HAP-1 (cell line): ENCODE data around the gene SEMA4A.

Experiments
- DNase-seq, 2 experiments: peaks; one replicate each; pipeline ENCODE4 v3.0.0-alpha.2; 2016 to 2020; ENCODE audit warnings: low spot score in 2 of 2
- H3K27me3 ChIP-seq: fragments of 250-450 bp; sonication (Bioruptor Pico); 2 replicates; pipeline ENCODE4 v1.5.1; 2020; ENCODE audit warnings: low read depth, mild to moderate bottlenecking, moderate library complexity
- H3K36me3 ChIP-seq: fragments of 250-450 bp; sonication (Bioruptor Pico); replicated peaks from 2 replicates; pipeline ENCODE4 v1.5.1; 2020; ENCODE audit warnings: mild to moderate bottlenecking
- H3K4me1 ChIP-seq: fragments of 250-450 bp; sonication (Bioruptor Pico); 2 replicates; pipeline ENCODE4 v1.5.1; 2020; ENCODE audit warnings: mild to moderate bottlenecking
- H3K4me3 ChIP-seq: fragments of 250-450 bp; sonication (Bioruptor Pico); 2 replicates; pipeline ENCODE4 v1.5.1; 2020; ENCODE audit warnings: mild to moderate bottlenecking, moderate library complexity
- H3K9me3 ChIP-seq: fragments of 250-450 bp; sonication (Bioruptor Pico); 2 replicates; pipeline ENCODE4 v1.5.1; 2020; ENCODE audit warnings: mild to moderate bottlenecking, moderate library complexity
- in situ Hi-C: fragments of 300-500 bp; cut with MboI; formaldehyde crosslinking; loops from 3 replicates; pipeline ENCODE4 v1.14.3; 2020; ENCODE audit warnings: low sequenced_read_pairs, inconsistent platforms, mixed read lengths

SEMA4A gene

DNA sequence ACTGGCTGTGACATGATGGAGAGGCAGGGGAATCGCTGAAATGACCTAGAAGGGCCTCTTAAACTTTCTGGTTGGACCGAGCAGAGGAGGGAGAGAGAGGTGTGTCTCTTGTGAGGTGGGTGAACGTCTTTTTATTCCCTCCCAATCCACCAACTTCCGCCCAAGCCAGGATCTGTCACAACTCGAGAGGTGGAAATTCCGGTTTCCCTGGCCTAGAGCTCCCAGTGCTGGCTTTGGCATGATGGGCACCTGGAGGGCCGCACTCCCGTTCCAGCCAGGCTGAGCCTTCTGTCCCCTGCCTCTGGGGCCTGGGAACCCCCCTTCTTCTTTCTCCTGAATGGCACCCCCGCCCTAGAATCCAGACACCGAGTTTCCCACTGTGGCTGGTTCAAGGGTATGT, at the start of gene SEMA4A:
Gene SEMA4A (plus strand): TSS at position 224 of the 400 bp plus-strand sequence. CDS start 994 bp downstream, outside the sequence.
- Histone ChIP-seq H3K4me3 (no peak within 1 kb of the TSS), H3K36me3 (no peaks in the 10 kb centered on the region), H3K9me3 (no peaks in the 10 kb centered on the region), H3K4me1 (no peaks in the 10 kb centered on the region), H3K27me3 (no peaks in the 10 kb centered on the region)
- in situ Hi-C loops: no loop called here
- DNase-seq: no peak

DNA sequence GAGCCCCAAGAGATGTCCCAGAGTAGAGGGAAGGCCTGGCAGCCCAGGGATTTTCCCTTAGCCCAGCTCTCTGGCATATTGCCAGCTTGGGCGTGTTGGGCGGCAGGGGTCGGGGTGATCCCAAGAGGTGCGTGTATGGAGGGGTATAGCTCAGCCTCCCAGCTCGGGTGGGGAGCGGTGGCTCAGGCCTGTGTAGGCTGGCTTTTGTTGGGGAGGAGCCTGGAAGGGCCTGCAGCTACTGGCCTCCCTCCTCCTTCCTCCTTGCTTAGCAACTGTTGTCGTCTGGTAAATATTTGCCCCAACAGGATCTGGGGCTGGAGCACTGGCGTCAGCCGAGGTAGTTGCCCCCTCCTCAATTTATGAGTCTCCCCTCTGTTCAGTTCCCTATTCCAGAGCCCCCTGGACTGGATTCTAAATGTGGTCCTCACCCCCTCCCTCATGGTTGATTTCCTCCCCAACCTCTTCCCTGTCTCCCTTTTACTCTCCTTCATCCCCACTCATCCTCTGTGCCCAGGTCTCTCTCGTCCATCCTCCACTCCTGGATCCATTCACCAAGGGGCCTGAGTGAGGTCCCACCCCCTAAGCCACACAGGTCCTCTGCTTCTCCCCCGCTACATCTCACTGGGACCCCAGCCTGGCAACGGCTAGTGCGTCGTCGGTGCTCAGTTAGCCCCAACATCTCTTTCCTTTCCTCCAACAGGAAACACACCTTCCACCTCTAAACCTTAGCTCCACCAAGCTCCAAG, 49.1 kb upstream of the SEMA4A start:
- peak in 1 of 2 experiments; percentile 45 for DNase-seq
- Histone ChIP-seq H3K4me3 (no peak overlapping the region), H3K27me3 (no peaks in the 10 kb centered on the region), H3K4me1 (peaks cover 22% of the 10 kb centered on the region), H3K9me3 (no peaks in the 10 kb centered on the region), H3K36me3 (peaks cover 3% of the 10 kb centered on the region; the same call in 1 of the 2 replicates)
- in situ Hi-C loops: no loop called here

DNA sequence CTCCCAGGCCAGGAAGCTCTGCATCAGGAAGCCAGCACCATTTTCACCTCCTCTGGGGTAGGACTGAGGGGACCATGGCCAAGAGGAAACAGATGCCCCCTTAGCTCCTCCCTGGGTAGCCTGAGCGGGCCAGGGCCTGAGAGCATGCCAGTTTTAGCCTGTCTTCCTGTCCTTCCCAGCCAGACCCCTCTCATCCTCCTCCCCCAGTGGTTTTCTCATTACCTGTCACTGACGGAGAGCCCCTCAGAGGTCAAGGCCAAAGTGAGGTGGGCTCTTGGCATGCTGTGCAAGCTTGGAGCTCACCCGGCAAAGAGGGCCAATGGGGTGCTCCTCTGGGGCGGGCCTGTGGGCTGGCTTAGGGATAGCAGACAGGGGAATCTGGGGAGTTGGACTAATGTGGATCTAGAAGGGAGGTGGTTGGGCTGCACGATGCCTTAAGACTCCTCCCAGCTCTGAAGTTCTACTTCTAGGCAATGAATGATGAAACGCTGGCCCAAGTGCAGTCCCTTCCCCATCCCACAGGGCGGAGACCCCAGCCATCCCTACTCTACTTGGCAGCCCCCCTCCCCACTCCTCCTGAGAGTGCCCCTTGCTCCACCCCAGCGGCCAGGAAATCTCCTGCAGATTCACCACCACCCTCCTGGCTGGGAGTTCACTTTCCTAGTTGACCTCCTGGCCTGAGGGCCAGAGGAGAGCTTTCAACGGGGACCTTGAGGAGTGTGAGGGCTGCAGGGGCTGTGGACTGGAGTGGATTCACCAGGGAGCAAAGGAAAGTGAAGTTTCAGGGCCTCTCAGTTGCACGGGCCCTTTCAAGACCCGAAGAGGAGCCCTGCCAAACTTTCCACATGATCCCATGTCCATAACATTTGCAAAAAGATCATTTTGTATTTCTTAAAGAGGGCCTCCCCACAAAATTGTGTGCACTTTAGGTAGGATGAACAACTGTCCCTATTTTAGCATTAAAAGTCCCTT, 48.2 kb upstream of the SEMA4A start:
- Histone ChIP-seq H3K4me1 (peaks cover 18% of the 10 kb centered on the region), H3K36me3 (peaks cover 3% of the 10 kb centered on the region; the same call in 1 of the 2 replicates), H3K9me3 (no peaks in the 10 kb centered on the region), H3K4me3 (no peak overlapping the region), H3K27me3 (no peaks in the 10 kb centered on the region)
- DNase-seq: no peak
- in situ Hi-C loops: no loop called here

DNA sequence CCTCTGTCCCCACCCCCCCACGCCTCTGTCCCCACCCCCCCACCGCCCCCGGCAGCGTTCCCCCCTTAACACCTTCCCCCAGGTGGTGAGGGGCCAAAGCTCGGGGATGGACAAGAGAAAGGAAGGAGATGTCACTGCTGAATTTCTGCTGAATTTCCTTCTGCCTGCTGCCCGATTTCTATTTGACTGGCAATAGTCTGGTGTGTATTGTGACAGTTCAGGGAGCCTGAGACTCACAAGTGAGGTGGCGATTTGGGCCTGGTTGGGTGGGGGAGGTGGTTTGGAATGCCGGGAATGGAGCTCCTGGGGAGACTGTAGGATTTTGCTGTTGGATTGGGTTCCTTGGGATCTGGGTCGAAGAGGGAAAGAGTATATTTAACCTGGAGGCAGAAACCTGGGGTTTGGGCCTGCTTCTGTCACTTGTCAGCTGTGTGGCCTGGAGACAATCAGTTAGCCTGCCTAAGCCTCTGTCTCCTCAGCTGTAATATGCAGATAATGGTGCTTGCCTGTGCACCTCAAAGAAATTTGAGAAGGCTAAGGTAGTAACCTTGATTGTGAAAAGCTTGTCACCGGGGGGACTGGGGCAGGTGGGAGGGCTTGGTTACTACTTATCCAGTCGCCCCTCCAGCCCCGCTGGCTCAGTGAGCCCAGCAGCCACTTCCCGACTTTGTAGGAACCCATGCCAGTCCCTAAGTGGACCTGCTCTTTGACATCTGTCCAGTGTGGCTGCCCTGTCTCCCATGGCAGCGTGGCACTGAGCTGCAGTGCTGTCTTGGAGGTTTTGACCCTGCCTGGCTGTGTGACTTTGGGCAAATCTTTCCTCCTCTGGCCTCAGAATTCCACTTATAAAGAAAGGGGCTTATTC, 46.5 kb upstream of the SEMA4A start:
- H3K9me3 ChIP-seq: no peaks in the 10 kb centered on the region
- H3K36me3 ChIP-seq: peaks cover 3% of the 10 kb centered on the region; the same call in 1 of the 2 replicates
- H3K27me3 ChIP-seq: no peaks in the 10 kb centered on the region
- peaks cover 8% of the 10 kb centered on the region for H3K4me1 ChIP-seq
- in situ Hi-C loops: no loop called here
- no peak for DNase-seq
- no peak overlapping the region for H3K4me3 ChIP-seq

DNA sequence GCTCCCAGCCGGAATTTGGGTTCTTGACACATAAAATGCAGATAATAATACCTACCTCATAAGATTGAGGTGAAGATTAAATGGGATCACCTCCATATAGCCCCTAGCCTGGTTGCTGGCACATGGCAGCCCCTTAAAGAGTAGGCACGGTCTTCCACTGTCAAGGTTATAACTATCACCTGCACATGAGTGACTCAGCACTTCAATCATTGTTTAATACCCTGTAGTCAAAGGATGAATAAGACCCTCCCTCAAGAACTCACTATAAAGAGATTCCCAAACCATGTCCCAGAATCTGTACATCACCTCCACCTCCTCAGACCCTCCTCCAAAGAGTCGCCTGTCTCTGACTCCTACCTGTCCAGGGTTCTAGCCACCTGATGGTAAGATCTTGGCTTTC, 45.3 kb upstream of the SEMA4A start:
- in situ Hi-C loops: no loop called here
- peaks cover 8% of the 10 kb centered on the region for H3K4me1 ChIP-seq

DNA sequence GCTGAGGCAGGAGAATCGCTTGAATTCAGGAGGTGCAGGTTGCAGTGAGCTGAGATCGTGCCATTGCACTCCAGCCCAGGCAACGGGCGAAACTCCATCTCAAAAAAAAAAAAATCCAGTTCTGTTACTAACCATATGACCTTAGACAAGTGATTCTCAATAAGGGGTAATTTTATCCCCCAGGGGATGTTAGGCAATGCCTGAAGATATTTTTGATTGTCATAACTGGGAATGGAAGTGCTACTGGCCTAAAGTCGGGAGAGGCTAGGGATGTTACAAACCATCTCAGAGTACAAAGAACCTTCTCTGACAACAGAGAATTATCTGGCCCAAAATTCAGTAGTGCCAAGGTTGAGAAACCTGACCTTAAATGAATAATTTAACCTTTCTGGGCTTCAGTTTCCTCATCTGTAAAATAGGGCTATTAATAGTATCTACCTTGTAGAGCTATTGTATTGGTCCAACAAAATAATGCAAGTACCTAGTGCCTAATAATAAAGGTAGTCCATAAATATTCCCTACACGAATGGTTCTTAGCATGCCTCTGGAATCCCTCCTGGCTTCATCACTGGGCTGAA, 44.6 kb upstream of the SEMA4A start:
- in situ Hi-C loops: no loop called here
- DNase-seq: no peak
- H3K4me3 ChIP-seq: no peak overlapping the region
- peaks cover 3% of the 10 kb centered on the region; the same call in 1 of the 2 replicates for H3K36me3 ChIP-seq
- no peaks in the 10 kb centered on the region for H3K9me3 ChIP-seq
- H3K27me3 ChIP-seq: no peaks in the 10 kb centered on the region
- H3K4me1 ChIP-seq: peaks cover 9% of the 10 kb centered on the region

More for the DNA sequence above, 45.3 kb upstream of the SEMA4A start:
- no peak for DNase-seq
- peaks cover 3% of the 10 kb centered on the region; the same call in 1 of the 2 replicates for H3K36me3 ChIP-seq
- H3K9me3 ChIP-seq: no peaks in the 10 kb centered on the region
- H3K27me3 ChIP-seq: no peaks in the 10 kb centered on the region
- H3K4me3 ChIP-seq: no peak overlapping the region

DNA sequence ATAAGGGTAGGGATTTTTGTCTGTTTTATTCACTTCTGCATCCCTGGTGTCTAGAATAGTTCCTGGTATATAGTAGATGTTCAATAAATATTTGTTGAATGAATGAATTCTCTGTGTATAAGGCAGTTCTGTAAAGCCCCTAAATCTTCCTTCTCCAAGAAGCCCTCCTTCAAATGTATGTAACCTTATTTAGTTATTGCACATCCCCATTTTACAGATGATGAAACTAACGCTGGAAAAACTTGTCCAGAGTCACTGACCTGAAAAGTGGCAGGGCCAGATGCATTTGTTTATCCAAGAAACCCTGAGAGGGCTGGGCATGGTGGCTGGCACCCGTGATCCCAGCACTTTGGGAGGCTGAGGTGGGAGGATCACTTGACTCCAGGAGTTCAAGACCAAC, 43.1 kb upstream of the SEMA4A start:
- no peaks in the 10 kb centered on the region for H3K27me3 ChIP-seq
- in situ Hi-C loops: no loop called here
- peaks cover 15% of the 10 kb centered on the region for H3K4me1 ChIP-seq

DNA sequence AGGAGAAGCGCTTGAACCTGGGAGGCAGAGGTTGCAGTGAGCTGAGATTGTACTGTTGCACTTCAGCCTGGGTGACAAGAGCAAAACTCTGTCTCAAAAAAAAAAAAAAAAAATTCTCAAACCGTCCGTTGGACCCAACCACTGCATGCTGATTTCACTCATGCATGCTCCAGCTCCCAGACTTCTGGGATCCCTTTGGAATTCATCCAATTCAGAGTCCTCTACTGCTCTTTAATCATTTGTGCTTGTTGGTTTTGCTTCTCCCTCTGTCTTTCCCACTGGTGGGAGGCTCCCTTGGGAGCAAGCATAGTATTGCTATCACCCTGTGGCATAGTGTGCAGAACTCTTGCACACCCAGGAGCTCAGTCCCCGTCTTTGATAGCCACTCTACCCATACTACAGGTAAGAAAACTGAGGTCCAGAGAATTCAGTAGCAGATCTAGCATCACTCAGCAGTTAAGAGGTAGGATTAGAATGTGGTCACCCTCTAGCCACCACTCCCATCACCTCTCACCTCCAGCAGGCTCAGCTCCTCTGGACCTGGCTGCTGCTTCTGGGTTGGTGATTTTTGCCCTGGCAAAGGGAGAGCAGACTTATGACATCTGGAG, 41.9 kb upstream of the SEMA4A start:
- Histone ChIP-seq H3K27me3 (no peaks in the 10 kb centered on the region), H3K4me1 (peaks cover 9% of the 10 kb centered on the region), H3K36me3 (peaks cover 6% of the 10 kb centered on the region), H3K9me3 (no peaks in the 10 kb centered on the region), H3K4me3 (no peak overlapping the region)
- in situ Hi-C loops: no loop called here
- no peak for DNase-seq

More for the DNA sequence above, 43.1 kb upstream of the SEMA4A start:
- H3K9me3 ChIP-seq: no peaks in the 10 kb centered on the region
- H3K4me3 ChIP-seq: no peak overlapping the region
- no peak for DNase-seq
- peaks cover 7% of the 10 kb centered on the region for H3K36me3 ChIP-seq

DNA sequence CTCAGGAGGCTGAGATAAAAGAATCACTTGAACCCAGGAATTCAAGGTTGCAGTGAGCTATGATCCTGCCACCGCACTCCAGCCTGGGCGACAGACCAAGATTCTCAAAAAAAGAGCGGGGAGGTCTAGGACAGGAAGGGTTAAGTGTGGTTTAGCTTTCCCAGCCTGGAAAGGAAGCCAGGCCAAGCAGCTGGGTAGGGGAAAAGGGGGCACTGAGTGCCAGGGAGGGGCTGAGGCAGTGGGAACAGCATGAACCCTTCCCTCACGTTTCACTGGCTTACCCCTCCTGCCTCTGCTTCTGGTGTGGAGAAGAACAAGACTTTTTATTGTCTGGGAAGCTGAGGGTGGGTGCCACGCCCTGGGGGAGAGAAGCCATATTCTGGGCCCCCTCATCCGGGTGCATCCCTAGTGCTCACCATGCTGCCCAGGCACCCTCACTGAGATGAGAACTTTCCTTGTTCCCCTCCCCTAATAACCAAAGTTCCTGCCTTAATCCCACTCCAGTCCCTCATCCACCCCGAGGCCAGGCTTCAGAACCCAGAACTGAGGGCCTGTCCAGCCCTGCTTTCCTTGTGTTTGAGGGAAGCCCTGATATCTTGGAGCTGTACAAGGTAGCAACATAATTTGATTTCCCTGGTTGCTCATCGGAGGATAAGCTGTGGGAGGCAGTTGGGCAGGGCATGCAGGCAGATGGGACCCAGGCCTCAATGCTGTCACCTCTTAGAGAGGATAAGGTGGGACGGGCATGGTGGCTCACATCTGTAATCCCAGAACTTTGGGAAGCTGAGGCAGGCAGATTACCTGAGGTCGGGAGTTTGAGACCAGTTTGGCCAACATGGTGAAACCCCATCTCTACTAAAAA, 40.9 kb upstream of the SEMA4A start:
- Histone ChIP-seq H3K36me3 (peaks cover 11% of the 10 kb centered on the region), H3K4me1 (peaks cover 12% of the 10 kb centered on the region)
- in situ Hi-C loops: no loop called here

DNA sequence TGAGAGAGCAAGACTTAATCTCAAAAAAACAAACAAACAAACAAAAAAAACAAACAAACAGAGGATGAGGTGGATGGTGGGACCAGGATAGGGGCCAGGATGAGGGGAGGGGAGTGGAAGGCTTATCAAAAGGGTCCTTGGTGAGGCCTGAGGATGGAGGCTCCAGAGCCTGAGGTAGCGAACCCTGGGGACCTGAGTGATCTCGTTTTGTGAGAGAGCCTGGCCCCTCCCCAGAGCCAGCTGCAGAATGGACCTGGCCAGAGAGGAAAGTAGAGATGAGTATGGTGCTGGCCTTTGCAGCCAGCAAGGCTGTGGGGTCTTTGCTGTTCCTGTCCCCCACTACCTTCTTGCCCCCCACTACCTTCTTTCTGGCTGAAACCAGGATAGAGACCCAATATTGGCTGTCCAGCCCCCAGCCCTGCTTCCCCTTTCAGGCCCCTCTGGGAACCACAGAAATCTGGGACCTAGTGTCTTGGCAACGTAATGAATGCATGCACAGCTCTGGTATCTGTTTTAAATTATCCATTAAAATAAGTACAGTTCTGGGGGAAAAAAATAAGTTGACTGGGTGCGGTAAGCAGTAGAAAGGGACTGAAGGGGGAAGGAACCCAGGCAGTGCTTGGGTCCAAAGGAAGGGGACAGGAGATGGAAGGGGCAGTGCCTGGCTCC, 40.0 kb upstream of the SEMA4A start:
- Histone ChIP-seq H3K9me3 (no peaks in the 10 kb centered on the region), H3K36me3 (peaks cover 12% of the 10 kb centered on the region), H3K4me1 (peaks cover 15% of the 10 kb centered on the region), H3K27me3 (no peaks in the 10 kb centered on the region), H3K4me3 (no peak overlapping the region; the same call in 1 of the 2 replicates)
- DNase-seq: no peak
- in situ Hi-C loops: no loop called here

More for the DNA sequence above, 40.9 kb upstream of the SEMA4A start:
- no peak overlapping the region for H3K4me3 ChIP-seq
- H3K27me3 ChIP-seq: no peaks in the 10 kb centered on the region
- no peaks in the 10 kb centered on the region for H3K9me3 ChIP-seq
- DNase-seq: no peak

DNA sequence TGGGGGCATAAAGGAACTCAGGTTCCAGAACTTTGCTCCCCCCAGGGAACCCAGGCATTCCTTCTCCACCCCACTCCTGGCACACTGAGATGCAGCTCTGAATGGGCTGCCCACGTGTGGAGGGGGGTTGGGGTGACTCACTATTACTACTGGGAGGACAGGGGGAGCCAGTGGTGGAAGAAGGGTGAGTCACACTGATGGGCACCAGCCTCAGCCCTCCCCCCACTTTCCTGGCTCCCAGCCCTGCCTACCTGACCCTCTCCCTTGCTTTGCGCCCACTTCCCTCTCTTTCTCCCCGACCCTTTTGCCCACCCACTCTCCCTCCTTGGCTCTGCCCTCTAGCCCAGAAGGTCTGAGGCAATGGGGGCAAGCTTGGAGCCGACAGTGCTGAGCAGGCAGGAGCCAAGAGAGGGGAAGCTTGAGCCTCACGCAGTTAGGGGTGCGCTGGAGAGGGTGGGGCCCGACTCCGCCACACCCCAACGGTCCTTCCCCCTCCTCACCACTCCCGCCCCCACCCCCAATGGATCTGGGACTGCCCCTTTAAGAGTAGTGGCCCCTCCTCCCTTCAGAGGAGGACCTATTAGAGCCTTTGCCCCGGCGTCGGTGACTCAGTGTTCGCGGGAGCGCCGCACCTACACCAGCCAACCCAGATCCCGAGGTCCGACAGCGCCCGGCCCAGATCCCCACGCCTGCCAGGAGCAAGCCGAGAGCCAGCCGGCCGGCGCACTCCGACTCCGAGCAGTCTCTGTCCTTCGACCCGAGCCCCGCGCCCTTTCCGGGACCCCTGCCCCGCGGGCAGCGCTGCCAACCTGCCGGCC, 39.1 kb upstream of the SEMA4A start, which contains the start of gene LMNA:
Gene LMNA (plus strand): TSS at position 611 of the 818 bp plus-strand sequence. CDS start 208 bp downstream, outside the sequence.
- no peaks in the 10 kb centered on the region for H3K9me3 ChIP-seq
- H3K4me1 ChIP-seq: peaks cover 15% of the 10 kb centered on the region
- H3K4me3 ChIP-seq: peak within 1 kb of the TSS; percentile 81
- DNase-seq: peak; percentile 76 to 85
- peaks cover 14% of the 10 kb centered on the region for H3K36me3 ChIP-seq
- H3K27me3 ChIP-seq: no peaks in the 10 kb centered on the region
- in situ Hi-C loops: no loop called here
